ENCODE results near the gene LMO1. TPM values are rescaled to one million over a fixed set of nuclear protein-coding genes. Genes with fewer than 3 reads are reported as not detected.
A peak's percentile ranks its signal among the peaks of the same experiment; 100 is the strongest.

The LMO1 gene
- polyA plus RNA-seq, 3 donors: not detected

- H3K9me3 ChIP-seq (replicated peaks in 1 of 2; ENCODE audit: control insufficient read depth in 1 of 2, insufficient read depth in 1 of 2, low read length in 2 of 2): no peaks in the 10 kb centered on the region
- H3K4me1 ChIP-seq (ENCODE audit: control insufficient read depth in 1 of 2, insufficient read depth in 2 of 2, low read length in 2 of 2): peaks cover 4 to 13% of the 10 kb centered on the region in 2 donors
- no peak overlapping the region for H3K9ac ChIP-seq (ENCODE audit: insufficient read depth, low read length, poor library complexity, severe bottlenecking)
- no peak overlapping the region for H3K27ac ChIP-seq (ENCODE audit: low read depth in 1 of 2, low read length in 2 of 2)
- no peaks in the 10 kb centered on the region for H3K36me3 Mint-ChIP-seq
- no peak for DNase-seq
- H3K4me3 ChIP-seq (replicated peaks in 1 of 3; ENCODE audit: low read depth in 2 of 3, low read length in 3 of 3): no peak overlapping the region
- peaks cover 14 to 26% (median 15%) of the 10 kb centered on the region in 3 donors for H3K27me3 Mint-ChIP-seq (ENCODE audit: low read depth in 3 of 3)
- WGBS (ENCODE audit: insufficient coverage): 100% methylated on average over 1 of the region's 8 CpGs
- no peak overlapping the region for H3K4me3 Mint-ChIP-seq
- no peaks in the 10 kb centered on the region for H3K36me3 ChIP-seq (replicated peaks in 1 of 2; ENCODE audit: control insufficient read depth in 1 of 2, insufficient read depth in 2 of 2, low read length in 2 of 2)
- no peaks in the 10 kb centered on the region for H4K20me1 ChIP-seq (ENCODE audit: insufficient read depth, low read length)
- no peak overlapping the region for H3K4me2 ChIP-seq (replicated peaks; ENCODE audit: extremely low read depth, low read length, poor library complexity, severe bottlenecking)
- intact Hi-C loops (cut with micrococcal nuclease): no loop called here
- peaks cover 21% of the 10 kb centered on the region for H3K4me1 Mint-ChIP-seq
- H3K9me3 Mint-ChIP-seq: peaks cover 0 to 2% (median 0%) of the 10 kb centered on the region in 7 donors
- TF ChIP-seq CTCF (IDR thresholded peaks at IDR 0.05): no peak
- no peaks in the 10 kb centered on the region for H3K27me3 ChIP-seq (ENCODE audit: control insufficient read depth in 2 of 2, insufficient read depth in 2 of 2, low read length in 2 of 2)
- no peak overlapping the region for H2AFZ ChIP-seq (ENCODE audit: insufficient read depth, low read depth, low read length, poor library complexity, severe bottlenecking)
- peak overlapping the region in 1 of 7 donors; percentile 32 for H3K27ac Mint-ChIP-seq
- H3K79me2 ChIP-seq (ENCODE audit: insufficient read depth, low read length): no peaks in the 10 kb centered on the region
Measured at GRCh38 chr11:8221046-8221723, 42.5 kb downstream of the LMO1 start.

DNA sequence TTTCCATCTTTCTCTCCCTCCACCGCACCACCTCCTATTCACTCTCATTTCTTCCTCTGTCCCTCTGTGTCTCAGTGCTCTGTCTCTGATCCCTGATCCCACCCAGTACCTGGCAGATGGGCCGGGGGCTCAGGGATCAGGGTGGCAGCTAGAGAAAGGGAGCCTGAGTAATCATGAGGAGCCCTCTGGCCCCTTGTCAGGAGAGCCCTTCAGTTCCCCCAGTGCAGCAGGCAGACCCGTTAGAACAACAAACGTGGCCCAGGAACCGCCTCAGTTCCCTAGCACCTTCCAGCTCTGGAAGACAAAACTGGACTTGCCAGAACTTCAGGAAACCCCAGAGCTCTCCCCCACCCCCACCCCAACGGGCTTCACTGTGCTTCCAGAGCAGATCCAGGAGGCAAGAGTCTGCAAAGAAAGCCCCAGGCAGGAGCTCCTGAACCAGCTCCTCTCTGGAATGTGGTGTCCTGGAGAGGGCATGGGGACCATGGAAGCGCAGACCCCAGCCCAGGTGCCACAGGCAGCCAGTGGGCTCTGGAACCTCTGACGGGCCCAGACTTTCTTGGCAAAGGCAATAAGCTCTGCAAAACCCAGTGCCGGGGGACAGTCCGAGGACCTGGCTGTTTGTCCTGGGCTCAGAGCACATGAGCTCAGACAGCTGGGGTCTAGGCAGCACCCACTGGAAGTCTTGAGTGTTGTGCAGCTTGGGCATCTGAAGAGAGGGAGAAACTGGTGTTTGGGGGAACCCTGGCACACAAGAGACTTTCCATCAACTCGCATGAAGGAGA is 43.2 kb downstream of the LMO1 start:
- H3K27me3 ChIP-seq (ENCODE audit: control insufficient read depth in 2 of 2, insufficient read depth in 2 of 2, low read length in 2 of 2): no peaks in the 10 kb centered on the region
- no peak overlapping the region for H3K4me2 ChIP-seq (replicated peaks; ENCODE audit: extremely low read depth, low read length, poor library complexity, severe bottlenecking)
- no peaks in the 10 kb centered on the region for H3K9me3 ChIP-seq (replicated peaks in 1 of 2; ENCODE audit: control insufficient read depth in 1 of 2, insufficient read depth in 1 of 2, low read length in 2 of 2)
- Mint-ChIP-seq H3K4me3 (no peak overlapping the region), H3K36me3 (no peaks in the 10 kb centered on the region), H3K4me1 (peaks cover 21% of the 10 kb centered on the region), H3K9me3 (peaks cover 0 to 2% (median 0%) of the 10 kb centered on the region in 7 donors), H3K27ac (no peak overlapping the region), H3K27me3 (ENCODE audit: low read depth in 3 of 3) (peaks cover 15 to 26% (median 16%) of the 10 kb centered on the region in 3 donors)
- H3K79me2 ChIP-seq (ENCODE audit: insufficient read depth, low read length): no peaks in the 10 kb centered on the region
- H3K4me1 ChIP-seq (ENCODE audit: control insufficient read depth in 1 of 2, insufficient read depth in 2 of 2, low read length in 2 of 2): peaks cover 4 to 13% of the 10 kb centered on the region in 2 donors
- 95% methylated on average over 8 of the region's 11 CpGs for WGBS (ENCODE audit: insufficient coverage)
- intact Hi-C loops (cut with micrococcal nuclease): no loop called here
- H3K27ac ChIP-seq (ENCODE audit: low read depth in 1 of 2, low read length in 2 of 2): no peak overlapping the region
- H3K4me3 ChIP-seq (replicated peaks in 1 of 3; ENCODE audit: low read depth in 2 of 3, low read length in 3 of 3): no peak overlapping the region
- no peak overlapping the region for H3K9ac ChIP-seq (ENCODE audit: insufficient read depth, low read length, poor library complexity, severe bottlenecking)
- TF ChIP-seq CTCF (IDR thresholded peaks at IDR 0.05): no peak
- H2AFZ ChIP-seq (ENCODE audit: insufficient read depth, low read depth, low read length, poor library complexity, severe bottlenecking): no peak overlapping the region
- no peak for DNase-seq
- H4K20me1 ChIP-seq (ENCODE audit: insufficient read depth, low read length): no peaks in the 10 kb centered on the region
- H3K36me3 ChIP-seq (replicated peaks in 1 of 2; ENCODE audit: control insufficient read depth in 1 of 2, insufficient read depth in 2 of 2, low read length in 2 of 2): no peaks in the 10 kb centered on the region

Data from CD14-positive monocyte (primary cell).